A549 treated with DMSO at 1 μM for 4 hours (cell line): ENCODE results near the gene ASB4. TPM values are rescaled to one million over a fixed set of nuclear protein-coding genes. Genes with fewer than 3 reads are reported as not detected.

Experiments
- total RNA-seq: library from RNA; stranded (reverse); fragments of 200-300 nt; extraction: Qiagen RNA extraction; gene quantifications from 5 replicates; pipeline ENCODE4 v1.2.3, GENCODE V29; 2022; ENCODE audit warnings: low read depth

Gene ASB4, protein sequence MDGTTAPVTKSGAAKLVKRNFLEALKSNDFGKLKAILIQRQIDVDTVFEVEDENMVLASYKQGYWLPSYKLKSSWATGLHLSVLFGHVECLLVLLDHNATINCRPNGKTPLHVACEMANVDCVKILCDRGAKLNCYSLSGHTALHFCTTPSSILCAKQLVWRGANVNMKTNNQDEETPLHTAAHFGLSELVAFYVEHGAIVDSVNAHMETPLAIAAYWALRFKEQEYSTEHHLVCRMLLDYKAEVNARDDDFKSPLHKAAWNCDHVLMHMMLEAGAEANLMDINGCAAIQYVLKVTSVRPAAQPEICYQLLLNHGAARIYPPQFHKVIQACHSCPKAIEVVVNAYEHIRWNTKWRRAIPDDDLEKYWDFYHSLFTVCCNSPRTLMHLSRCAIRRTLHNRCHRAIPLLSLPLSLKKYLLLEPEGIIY
- 0.13 to 0.37 TPM (median 0.32 TPM) in 5 replicates for total RNA-seq

DNA sequence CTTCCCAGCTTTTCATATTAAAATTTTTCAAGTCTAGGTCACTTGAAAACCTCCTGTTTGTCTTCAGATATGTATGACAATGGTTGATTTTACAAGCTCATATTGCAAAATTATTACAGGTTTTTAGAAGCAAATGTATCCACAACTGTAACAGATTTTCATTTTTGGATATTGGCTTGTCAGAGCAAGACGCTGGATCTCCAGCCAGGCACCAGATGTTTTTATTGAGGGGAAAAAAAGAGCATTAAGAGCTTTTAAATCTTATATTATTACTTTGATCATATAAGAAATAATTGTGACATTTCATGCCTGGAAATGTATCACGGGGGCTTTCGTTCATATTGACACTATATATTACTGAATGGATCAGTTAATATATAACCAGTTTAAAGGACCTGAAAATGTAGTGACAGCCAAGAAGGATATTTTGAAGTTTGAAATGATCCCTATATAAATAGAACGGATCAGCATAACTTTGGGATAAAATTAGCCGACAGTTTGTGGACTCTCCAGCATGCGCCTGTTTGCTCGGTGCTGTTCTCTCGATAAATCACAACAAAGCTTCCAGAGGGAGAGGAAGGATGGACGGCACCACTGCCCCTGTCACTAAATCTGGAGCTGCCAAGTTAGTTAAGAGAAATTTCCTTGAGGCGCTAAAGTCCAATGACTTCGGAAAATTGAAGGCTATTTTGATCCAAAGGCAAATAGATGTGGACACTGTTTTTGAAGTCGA lies at the start of gene ASB4:
TSS of gene ASB4 (plus strand) at position 553 of the 733 bp plus-strand sequence. CDS start at position 582, 29 bp downstream.

Other genes with a start within 250 kb of the ASB4 start
- gene PON1, start 161.4 kb upstream of the ASB4 start, total RNA-seq, result 0.28 to 0.59 TPM (median 0.52 TPM) in 5 replicates
- gene PON3, start 89.6 kb upstream of the ASB4 start, total RNA-seq, result 28.7 to 39.9 TPM (median 35.0 TPM) in 5 replicates
- 275 to 335 TPM (median 284 TPM) in 5 replicates for gene PON2, start 50.9 kb upstream of the ASB4 start, total RNA-seq
- 3.7 to 5.6 TPM (median 5.0 TPM) in 5 replicates for gene PDK4, start 110.6 kb downstream of the ASB4 start, total RNA-seq